AG08396 (cell line): ENCODE measurements around the gene SRGAP1.

Experiments used
- DNase-seq: peaks from one replicate; pipeline ENCODE4 v3.0.0; 2012; ENCODE audit warnings: low spot score, mixed read lengths

SRGAP1 gene

GRCh38 chr12:64205542-64205941 lies 361.0 kb downstream of the SRGAP1 start:
- DNase-seq, result no peak

- DNase-seq, result no peak
Measured at GRCh38 chr12:64207453-64207852, 363.0 kb downstream of the SRGAP1 start.
